SIG-M5 (cell line): ENCODE data around the gene CASTOR1.

Experiments
- DNase-seq: peaks from one replicate; lab custom pipeline; 2025; lab: John Stamatoyannopoulos, UW

CASTOR1 gene

DNA sequence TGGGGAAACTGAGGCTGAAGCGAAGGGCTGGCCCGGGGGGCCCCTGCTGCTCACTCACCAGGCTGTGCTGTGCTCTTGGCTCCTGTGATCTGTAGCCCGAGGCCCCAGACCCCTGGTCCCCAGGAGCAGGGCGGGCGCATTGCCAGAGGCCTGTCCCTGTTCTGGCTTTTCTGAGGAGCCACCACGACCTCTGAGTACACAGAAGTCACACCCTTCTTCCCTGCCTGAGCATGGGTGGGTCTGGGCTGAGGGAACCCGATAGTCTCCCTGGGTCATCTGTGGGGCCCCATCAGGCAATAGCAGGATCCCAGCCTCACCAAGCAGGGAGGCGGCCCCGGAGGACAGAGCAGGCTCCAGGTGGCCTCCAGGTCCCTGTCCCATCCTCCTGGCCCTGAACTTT is 5.1 kb downstream of the CASTOR1 start:
- no peak for DNase-seq

GRCh38 chr22:30283342-30283741 is 6.0 kb downstream of the CASTOR1 start:
- no peak for DNase-seq

GRCh38 chr22:30282616-30283046 is 6.7 kb downstream of the CASTOR1 start:
- DNase-seq = no peak

DNA sequence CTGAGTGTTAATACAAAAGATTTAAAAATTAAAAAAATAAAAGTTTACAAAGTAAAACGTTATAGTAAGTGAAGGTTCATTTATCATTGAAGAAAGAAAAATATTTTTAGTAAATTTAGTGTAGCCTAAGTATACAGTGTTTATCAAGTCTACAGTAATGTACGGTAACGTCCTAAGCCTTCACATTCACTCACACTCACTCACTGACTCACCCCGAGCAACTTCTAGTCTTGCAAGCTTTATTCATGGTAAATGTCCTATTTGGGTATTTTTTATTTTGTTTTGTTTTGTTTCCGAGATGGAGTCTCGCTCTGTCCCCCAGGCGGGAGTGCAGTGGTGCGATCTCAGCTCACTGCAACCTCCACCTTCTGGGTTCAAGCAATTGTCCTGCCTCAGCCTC is 8.8 kb downstream of the CASTOR1 start:
- DNase-seq = no peak

GRCh38 chr22:30279932-30280331 is 9.4 kb downstream of the CASTOR1 start:
- no peak for DNase-seq

GRCh38 chr22:30279046-30279788 is 10.1 kb downstream of the CASTOR1 start:
- DNase-seq = no peak

DNA sequence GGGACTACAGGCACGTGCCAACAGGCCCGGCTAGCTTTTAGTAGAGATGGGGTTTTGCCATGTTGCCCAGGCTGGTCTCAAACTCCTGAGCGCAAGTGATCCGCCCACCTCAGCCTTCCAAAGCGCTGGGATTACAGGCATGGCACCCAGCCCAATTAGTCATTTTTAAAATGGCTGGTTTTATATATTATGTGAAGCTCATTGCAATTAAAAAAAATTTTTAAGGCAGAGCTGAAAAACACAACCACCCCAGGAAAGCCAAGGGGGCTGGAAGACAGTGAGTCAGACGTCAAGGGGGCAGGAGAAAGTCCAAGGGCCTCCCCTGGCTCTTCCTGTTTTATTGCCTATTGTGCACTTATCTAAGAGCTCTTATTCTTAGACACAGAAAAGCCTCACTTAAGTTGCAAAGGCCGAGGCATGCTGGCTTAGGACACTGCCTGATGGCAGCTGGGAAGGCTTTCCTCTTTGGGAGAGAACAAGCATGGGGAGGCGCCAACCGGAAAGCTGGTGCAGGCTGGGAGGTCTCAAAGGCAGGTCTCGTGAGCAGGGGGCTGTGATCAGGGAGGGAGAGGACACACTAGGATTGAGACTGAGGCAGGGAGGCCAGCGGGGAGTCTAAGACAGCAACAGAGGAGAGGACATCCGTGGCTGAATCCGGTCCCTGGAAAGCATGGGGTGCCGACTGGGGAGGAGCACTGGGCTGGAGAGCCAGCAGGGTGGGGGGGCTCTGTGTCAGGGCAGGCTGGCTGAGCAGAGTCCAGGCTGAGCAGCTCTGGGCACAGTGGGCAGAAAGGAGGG is 11.6 kb downstream of the CASTOR1 start:
- DNase-seq = no peak

DNA sequence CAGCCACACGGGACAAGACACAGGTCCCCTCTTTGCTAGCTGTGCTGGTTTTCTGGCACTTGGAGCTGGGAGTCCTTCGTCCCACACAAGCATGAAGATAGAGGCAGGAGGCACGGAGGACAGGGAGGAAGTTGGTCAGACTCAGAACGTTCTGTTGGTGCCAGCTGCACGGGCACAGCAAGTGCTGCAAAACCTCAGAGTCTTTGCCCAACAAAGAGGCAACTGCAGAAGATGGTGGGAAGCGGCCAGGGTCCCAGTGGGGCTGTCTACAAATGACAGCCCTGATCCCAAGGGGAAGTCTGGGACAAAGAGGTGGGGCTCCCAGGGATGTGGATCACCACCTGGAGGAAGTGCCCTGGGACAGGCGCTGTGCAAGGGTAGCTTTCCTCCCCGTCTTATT is 13.3 kb downstream of the CASTOR1 start:
- DNase-seq = no peak

GRCh38 chr22:30275625-30276024 is 13.7 kb downstream of the CASTOR1 start:
- no peak for DNase-seq

DNA sequence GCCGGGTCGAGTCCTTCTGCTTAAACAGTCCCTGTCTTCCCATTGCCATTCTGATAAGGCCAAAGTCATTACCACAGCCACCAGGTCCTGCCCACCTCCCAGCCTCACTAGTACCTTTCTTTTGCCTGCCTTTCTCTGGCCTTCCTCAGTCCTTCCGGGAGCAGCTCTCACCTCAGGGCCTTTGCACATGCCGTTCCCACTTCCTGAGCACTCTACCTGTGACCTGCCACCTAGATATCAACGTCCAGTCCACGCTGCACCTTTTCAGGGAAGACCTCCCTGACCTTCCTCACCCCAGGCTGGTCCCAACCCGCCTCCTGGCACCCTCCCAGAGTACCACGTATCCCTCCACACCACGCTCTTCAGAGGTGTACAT is 14.9 kb downstream of the CASTOR1 start:
- DNase-seq = no peak

GRCh38 chr22:30273711-30274436 is 15.4 kb downstream of the CASTOR1 start:
- DNase-seq = no peak

GRCh38 chr22:30272781-30273601 is 16.3 kb downstream of the CASTOR1 start:
- DNase-seq = no peak

DNA sequence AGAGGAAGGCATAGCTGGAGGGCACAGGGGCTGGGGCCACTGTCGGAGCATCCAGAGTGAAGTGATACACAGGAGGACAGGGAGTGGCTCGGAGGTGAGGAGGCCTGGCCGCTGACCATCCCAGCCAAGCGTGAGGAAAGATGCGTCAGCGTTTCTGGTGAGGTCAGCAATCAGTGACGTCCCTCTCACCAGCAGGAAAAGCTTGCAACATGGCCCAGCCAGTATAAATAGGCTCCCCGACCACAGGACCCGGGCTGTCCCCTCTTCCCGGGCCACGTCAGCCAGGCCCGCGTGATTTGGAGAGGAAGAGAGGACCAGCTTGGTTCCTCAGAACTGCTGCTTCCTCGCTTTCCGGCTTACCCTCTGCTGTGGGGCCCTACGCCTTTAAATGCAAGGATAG is 18.5 kb downstream of the CASTOR1 start:
- DNase-seq = no peak

DNA sequence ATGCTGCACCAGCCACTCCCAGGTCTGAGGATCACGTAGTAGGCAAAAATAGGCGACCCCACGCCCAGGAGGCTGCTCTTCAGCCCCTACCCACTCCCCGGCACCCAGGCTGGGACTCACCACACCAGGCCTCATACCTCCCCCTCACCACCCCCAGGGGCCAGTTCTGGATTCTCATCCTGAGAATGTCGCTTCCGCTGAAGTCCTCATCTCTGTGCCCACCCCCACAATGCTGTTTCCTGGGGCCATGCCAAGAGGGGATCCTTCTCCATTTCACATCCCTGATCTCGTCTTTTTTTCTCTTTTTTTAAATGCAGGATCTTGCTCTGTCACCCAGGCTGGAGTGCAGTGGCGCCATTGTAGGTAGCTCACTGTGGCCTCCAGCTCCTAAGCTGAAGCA is 21.0 kb downstream of the CASTOR1 start:
- no peak for DNase-seq

- DNase-seq = no peak
These were observed 21.7 kb downstream of the CASTOR1 start for GRCh38 chr22:30267382-30268302.

DNA sequence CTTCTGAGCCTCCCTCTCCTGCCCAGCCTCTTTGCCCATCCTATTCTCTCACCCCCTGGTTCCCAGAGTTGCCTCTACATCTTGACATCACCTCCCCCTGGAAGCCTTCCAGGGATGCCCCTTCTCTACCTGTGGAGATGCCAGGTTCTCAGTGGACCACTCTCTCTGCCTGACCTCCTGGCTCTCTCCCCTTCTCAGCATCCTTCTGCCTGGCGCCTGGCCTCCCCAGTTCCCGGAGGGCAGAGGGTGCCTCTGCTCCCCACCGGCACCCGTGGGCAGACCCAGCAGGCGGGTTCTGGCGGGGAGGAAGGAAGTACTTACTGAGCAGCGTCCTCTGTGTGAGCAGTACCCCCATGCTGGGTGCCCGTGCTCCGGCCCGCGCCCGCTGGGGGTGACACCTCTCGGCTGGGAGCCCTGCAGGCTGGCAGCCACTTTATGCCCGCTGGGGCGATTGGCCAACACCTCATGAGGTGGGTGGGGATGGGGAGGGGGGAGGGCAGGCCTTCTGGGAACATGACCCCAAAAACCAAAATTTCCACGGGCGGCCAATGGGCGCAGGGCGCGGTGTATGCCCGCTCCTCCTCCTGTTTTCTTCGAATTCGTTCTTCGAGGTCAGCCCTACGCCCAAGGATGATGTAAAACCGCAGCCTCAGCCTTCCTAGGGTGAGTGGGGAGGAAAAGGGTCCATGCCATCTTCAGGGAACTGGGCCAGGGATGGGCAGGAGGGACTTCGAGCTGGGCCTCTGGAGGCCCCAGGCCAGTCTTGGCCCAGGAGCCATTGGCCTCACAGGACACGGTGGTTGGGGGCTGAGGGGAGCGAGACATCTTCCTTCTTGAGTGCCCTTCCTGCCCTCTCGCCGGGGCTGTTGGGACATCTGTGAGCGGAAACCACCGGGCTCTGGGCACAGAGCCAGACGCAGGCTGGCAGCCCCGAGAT is 22.6 kb downstream of the CASTOR1 start, which contains the start of gene OSM:
Gene OSM, minus strand, starts transcription at position 407 of the 937 bp plus-strand sequence. Its CDS starts 52 bp downstream, at position 355.
- DNase-seq = no peak

DNA sequence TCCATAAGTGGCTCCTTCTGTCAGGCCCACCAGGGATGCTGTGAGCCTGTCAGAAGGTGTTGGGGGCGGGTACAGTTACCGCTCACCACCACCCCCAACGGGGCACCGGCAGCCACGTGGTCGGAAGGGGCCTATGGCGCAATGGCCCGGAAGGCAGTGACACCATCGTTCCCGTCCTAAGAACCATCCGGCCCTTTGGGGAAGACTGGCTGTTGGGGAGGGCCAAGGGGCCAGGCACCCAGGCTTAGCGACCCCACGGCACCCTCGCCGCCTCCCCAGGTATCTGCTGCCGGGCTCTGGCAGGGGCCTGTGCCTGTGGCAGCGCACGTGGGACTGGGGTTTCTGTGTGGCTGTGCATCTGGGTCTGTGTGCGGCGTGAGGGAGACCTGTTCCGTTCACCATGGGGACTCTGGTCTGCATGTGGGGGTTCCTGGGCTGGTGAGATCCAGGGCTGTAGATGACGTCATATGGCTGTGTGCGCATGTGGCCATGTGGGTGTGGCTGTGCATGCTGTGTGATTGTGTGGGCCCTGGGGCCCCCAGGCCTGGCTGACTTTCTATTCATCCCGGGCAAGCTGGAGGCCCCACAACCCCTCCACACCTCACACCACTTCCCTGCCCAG is 23.4 kb downstream of the CASTOR1 start:
- DNase-seq = no peak

- DNase-seq = no peak
These were observed 24.1 kb downstream of the CASTOR1 start for GRCh38 chr22:30265131-30265720.

DNA sequence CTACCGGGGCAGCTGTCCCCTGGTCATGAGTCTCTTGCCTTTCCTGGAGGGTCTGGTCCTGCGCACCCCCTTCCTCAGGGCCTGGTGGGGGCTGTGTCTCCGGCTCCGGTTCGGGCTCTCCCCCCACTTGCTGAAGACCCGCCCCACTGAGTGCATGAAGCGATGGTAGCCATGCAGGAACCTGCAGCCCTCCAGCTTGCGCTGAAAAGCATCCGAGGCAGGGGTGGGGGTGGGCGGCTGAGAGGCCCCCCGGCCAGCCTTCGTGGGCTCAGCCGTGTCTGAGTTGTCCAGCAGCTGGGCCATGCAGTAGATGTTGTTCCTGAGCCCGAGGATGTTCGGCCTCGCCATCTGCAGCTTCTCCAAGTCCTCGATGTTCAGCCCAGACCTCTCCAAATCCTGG is 25.4 kb downstream of the CASTOR1 start:
- no peak for DNase-seq
